H1 (cell line): Measurements from ENCODE around the gene LRRFIP1. TPM values are rescaled to one million over a fixed set of nuclear protein-coding genes. Genes with fewer than 3 reads are reported as not detected.
A peak's percentile ranks its signal among the peaks of the same experiment; 100 is the strongest.

Source experiments
- CTCF ChIA-PET: fragments of 300-600 bp; sonication (Branson Sonifier 250); formaldehyde crosslinking; loops from one replicate; lab custom pipeline; 2021; ENCODE audit not compliant: partially characterized antibody; lab: Charles Lee
- POLR2A ChIA-PET: fragments of 300-600 bp; sonication (Branson Sonifier 250); formaldehyde crosslinking; loops from one replicate; lab custom pipeline; 2021; ENCODE audit warnings: inconsistent platforms; ENCODE audit not compliant: partially characterized antibody; lab: Charles Lee
- DNase-seq, 2 experiments: peaks; one replicate each; pipeline versions ENCODE4 v3.0.0 to v3.0.0-alpha.2; 2010 to 2022; ENCODE audit warnings: low spot score in 2 of 2, low read depth in 1 of 2, mixed read lengths in 1 of 2
- FAIRE-seq: peaks from 2 replicates; lab custom pipeline; 2011; peaks lifted over from hg19 to GRCh38; lab: Jason Lieb, UNC
- H2AFZ ChIP-seq: 2 replicates; pipeline ENCODE4 v1.8.1; 2012; ENCODE audit warnings: low read length, inconsistent platforms
- H2AK5ac ChIP-seq: 2 replicates; pipeline ENCODE4 v1.6.1; 2013; ENCODE audit warnings: low read depth, low read length
- H2BK120ac ChIP-seq: replicated peaks from 2 replicates; pipeline ENCODE3; 2013; ENCODE audit warnings: low read depth, low read length, inconsistent platforms
- H2BK12ac ChIP-seq: 2 replicates; pipeline ENCODE4 v1.6.1; 2013; ENCODE audit warnings: low read depth, low read length
- H2BK15ac ChIP-seq: 2 replicates; pipeline ENCODE4 v1.6.1; 2013; ENCODE audit warnings: low read length
- H2BK20ac ChIP-seq: 2 replicates; pipeline ENCODE4 v1.6.1; 2013; ENCODE audit warnings: low read length
- H2BK5ac ChIP-seq: 2 replicates; pipeline ENCODE4 v1.6.1; 2013; ENCODE audit warnings: low read depth, low read length
- H3K14ac ChIP-seq: 2 replicates; pipeline ENCODE4 v1.6.1; 2013; ENCODE audit warnings: inconsistent platforms; ENCODE audit not compliant: insufficient read length
- H3K18ac ChIP-seq: 2 replicates; pipeline ENCODE4 v1.6.1; 2013; ENCODE audit warnings: low read length; ENCODE audit errors: extremely low read depth
- H3K23ac ChIP-seq: 2 replicates; pipeline ENCODE4 v1.6.1; 2013; ENCODE audit warnings: inconsistent platforms; ENCODE audit not compliant: insufficient read length
- H3K23me2 ChIP-seq: 2 replicates; pipeline ENCODE4 v1.6.1; 2013; ENCODE audit warnings: low read depth, low read length
- H3K27ac ChIP-seq: 2 replicates; pipeline ENCODE4 v1.6.1; 2011; ENCODE audit warnings: low read depth, low read length, inconsistent platforms
- H3K27me3 ChIP-seq, 4 experiments: replicated peaks in 1 of 4; 1 replicate in 1 of 4; 2 replicates in 3 of 4; pipeline versions ENCODE4 v1.6.1 to v1.8.1; 2011 to 2013; ENCODE audit warnings: low read length in 3 of 4, mild to moderate bottlenecking in 3 of 4, inconsistent platforms in 2 of 4, mixed read lengths in 2 of 4, moderate library complexity in 1 of 4; ENCODE audit not compliant: control insufficient read depth in 3 of 4, insufficient read depth in 3 of 4; ENCODE audit errors: extremely low read depth in 1 of 4
- H3K36me3 ChIP-seq, 4 experiments: 2 replicates each; pipeline versions ENCODE4 v1.6.1 to v1.8.1; 2011 to 2013; ENCODE audit warnings: mild to moderate bottlenecking in 4 of 4, low read length in 3 of 4, moderate library complexity in 2 of 4, control low read depth in 1 of 4, inconsistent platforms in 1 of 4; ENCODE audit not compliant: insufficient read depth in 4 of 4, control insufficient read depth in 2 of 4
- H3K4ac ChIP-seq: replicated peaks from 2 replicates; pipeline ENCODE3; 2013; ENCODE audit warnings: low read length, low read depth, mixed read lengths, inconsistent platforms; ENCODE audit not compliant: insufficient read length
- H3K4me1 ChIP-seq, 4 experiments: replicated peaks in 1 of 4; 1 replicate in 1 of 4; 2 replicates in 3 of 4; pipeline versions ENCODE4 v1.6.1 to v1.8.1; 2011 to 2013; ENCODE audit warnings: low read length in 3 of 4, inconsistent platforms in 2 of 4, mixed read lengths in 1 of 4; ENCODE audit not compliant: insufficient read depth in 4 of 4, control insufficient read depth in 3 of 4
- H3K4me2 ChIP-seq, 2 experiments: 2 replicates each; pipeline versions ENCODE4 v1.6.1 to v1.8.1; 2011 to 2013; ENCODE audit warnings: low read depth in 2 of 2, low read length in 2 of 2, control low read depth in 1 of 2, inconsistent platforms in 1 of 2, mild to moderate bottlenecking in 1 of 2; ENCODE audit not compliant: insufficient read depth in 1 of 2
- H3K4me3 ChIP-seq, 4 experiments: fragments of 200-600, 300-600 bp in 1 of 4; sonication (generic), shearing (Covaris generic), sonication (Bioruptor Twin) in 1 of 4; 2 replicates each; pipeline versions ENCODE4 v1.5.1 to v1.8.1; 2011 to 2016; ENCODE audit warnings: low read length in 4 of 4, low read depth in 3 of 4, control low read depth in 2 of 4, inconsistent platforms in 2 of 4, mild to moderate bottlenecking in 2 of 4, mixed read lengths in 1 of 4, moderate library complexity in 1 of 4; ENCODE audit not compliant: insufficient read depth in 2 of 4; ENCODE audit errors: extremely low read depth in 1 of 4
- H3K56ac ChIP-seq: replicated peaks from 2 replicates; pipeline ENCODE3; 2013; ENCODE audit warnings: low read depth, mild to moderate bottlenecking, mixed read lengths, low read length, inconsistent platforms; ENCODE audit not compliant: insufficient read length
- H3K79me1 ChIP-seq: 2 replicates; pipeline ENCODE4 v1.6.1; 2013; ENCODE audit warnings: low read depth, low read length, control low read depth
- H3K79me2 ChIP-seq, 2 experiments: 2 replicates each; pipeline versions ENCODE4 v1.6.1 to v1.8.1; 2012 to 2013; ENCODE audit warnings: low read length in 2 of 2, mild to moderate bottlenecking in 2 of 2, inconsistent platforms in 1 of 2; ENCODE audit not compliant: insufficient read depth in 2 of 2, control insufficient read depth in 1 of 2
- H3K9ac ChIP-seq, 4 experiments: replicated peaks in 1 of 4; 1 replicate in 1 of 4; 2 replicates in 3 of 4; pipeline versions ENCODE4 v1.6.1 to v1.8.1; 2011 to 2013; ENCODE audit warnings: low read depth in 3 of 4, low read length in 3 of 4, control low read depth in 2 of 4, mild to moderate bottlenecking in 2 of 4, moderate library complexity in 2 of 4, inconsistent platforms in 1 of 4; ENCODE audit errors: extremely low read depth in 1 of 4
- H3K9me3 ChIP-seq, 2 experiments: 2 replicates each; pipeline versions ENCODE4 v1.6.1 to v1.8.1; 2012 to 2013; ENCODE audit warnings: mild to moderate bottlenecking in 2 of 2, moderate library complexity in 2 of 2, control low read depth in 1 of 2, inconsistent platforms in 1 of 2, low read depth in 1 of 2, low read length in 1 of 2, mixed read lengths in 1 of 2; ENCODE audit not compliant: insufficient read depth in 2 of 2
- H4K20me1 ChIP-seq, 2 experiments: replicated peaks in 1 of 2; 2 replicates each; pipeline versions ENCODE3 to v1.8.1; 2011 to 2013; ENCODE audit warnings: inconsistent platforms in 2 of 2, low read length in 2 of 2, mild to moderate bottlenecking in 1 of 2; ENCODE audit not compliant: insufficient read depth in 2 of 2, control insufficient read depth in 1 of 2
- H4K5ac ChIP-seq: 2 replicates; pipeline ENCODE4 v1.6.1; 2013; ENCODE audit warnings: low read length, low read depth, mixed read lengths, inconsistent platforms; ENCODE audit not compliant: insufficient read length
- H4K8ac ChIP-seq: 2 replicates; pipeline ENCODE4 v1.8.0; 2013; ENCODE audit warnings: mild to moderate bottlenecking, moderate library complexity, low read length, inconsistent platforms; ENCODE audit not compliant: insufficient read depth; ENCODE audit errors: extremely low read depth
- H4K91ac ChIP-seq: replicated peaks from 2 replicates; pipeline ENCODE3; 2013; ENCODE audit warnings: low read length, mixed read lengths, inconsistent platforms; ENCODE audit not compliant: insufficient read length
- CHD1 ChIP-seq: IDR thresholded peaks from 2 replicates; pipeline ENCODE4 v1.6.1; 2012; ENCODE audit warnings: low read depth, low read length, improper control_type of control experiment
- EGR1 ChIP-seq: IDR thresholded peaks from 2 replicates; pipeline ENCODE4 v1.6.1; 2011; ENCODE audit warnings: low read depth, low read length, borderline replicate concordance
- MAFK ChIP-seq: IDR thresholded peaks from 2 replicates; pipeline ENCODE4 v1.6.1; 2012; ENCODE audit warnings: low read depth, mild to moderate bottlenecking, improper control_type of control experiment, low read length
- NANOG ChIP-seq: IDR thresholded peaks from 2 replicates; pipeline ENCODE4 v1.6.1; 2011; ENCODE audit warnings: low read length, low read depth, mild to moderate bottlenecking, inconsistent platforms; ENCODE audit not compliant: insufficient read depth, poor library complexity, severe bottlenecking
- NRF1 ChIP-seq: IDR thresholded peaks from 2 replicates; pipeline ENCODE4 v1.6.1; 2011; ENCODE audit warnings: mild to moderate bottlenecking, low read depth, low read length, improper control_type of control experiment
- PHF8 ChIP-seq: fragments of 200-600 bp; sonication (generic); conservative IDR thresholded peaks from 2 replicates; pipeline ENCODE4 v1.7.1; 2012; ENCODE audit warnings: low read depth, mild to moderate bottlenecking, inconsistent platforms, low read length, moderate library complexity
- RNF2 ChIP-seq: fragments of 200-900, 300-1000 bp; sonication (generic); IDR thresholded peaks from 2 replicates; pipeline ENCODE4 v1.7.1; 2016; ENCODE audit warnings: borderline replicate concordance, low read depth, mild to moderate bottlenecking, antibody characterized with exemption, low read length; ENCODE audit not compliant: poor library complexity, severe bottlenecking; ENCODE audit errors: missing control alignments
- WGBS, 2 experiments: shearing (Covaris generic) in 1 of 2; methylation state at CpG; one replicate each; pipeline versions ENCODE4 v1.1.6 to v1.1.7; 2013 to 2015; ENCODE audit warnings: low lambda C conversion rate in 2 of 2, mixed read lengths in 2 of 2, inconsistent platforms in 1 of 2, low coverage in 1 of 2, missing lambda C conversion rate in 1 of 2; ENCODE audit not compliant: insufficient replicate concordance in 2 of 2, insufficient coverage in 1 of 2, insufficient read length in 1 of 2; ENCODE audit errors: extremely low coverage in 1 of 2, missing lambda C conversion rate in 1 of 2; 5-methylcytosine and 5-hydroxymethylcytosine counted together
- polyA plus RNA-seq, 7 experiments: library from polyadenylated mRNA; depleted of rRNA in 3 of 7; stranded (reverse) in 5 of 7; unstranded in 2 of 7; fragments of >200 nt in 5 of 7; fragments of 200-250 nt in 2 of 7; gene quantifications; 1 replicate in 5 of 7; 2 replicates in 1 of 7; 4 replicates in 1 of 7; pipeline versions ENCODE4 v1.2.1 to v1.2.3, GENCODE V29; 2011 to 2013; ENCODE audit warnings: missing spikeins in 2 of 7, mixed read lengths in 2 of 7
- total RNA-seq: library from RNA; stranded (reverse); fragmentation: NEBNext Ultra II Directional; extraction: Animal tissue kit (Norgen Biotek cat#: 25700); gene quantifications from 2 replicates; pipeline ENCODE4 v1.2.1, GENCODE V29; 2021

The LRRFIP1 gene
- total and polyA plus RNA-seq, 2 of the 8 experiments (the other 6 are each of a cell fraction or from before 2014, with no cell fraction given): 12.1 to 75.8 TPM

- no peak overlapping the region for H3K4me3 ChIP-seq
- peak overlapping the region; percentile 33; the same call in 1 of the 2 replicates for H2BK15ac ChIP-seq
- H4K5ac ChIP-seq: no peak overlapping the region
- no peak overlapping the region for H4K8ac ChIP-seq
- FAIRE-seq (no peak), DNase-seq (no peak)
- no peak overlapping the region for H2BK5ac ChIP-seq
- WGBS, 2 experiments: 84% methylated on average over 16 of the region's 16 CpGs; no CpG with 5 or more reads in 1 of the 2 experiments
- H2BK20ac ChIP-seq: peak overlapping the region; percentile 40; the same call in 1 of the 2 replicates
- H4K20me1 ChIP-seq: no peaks in the 10 kb centered on the region
- CTCF ChIA-PET: interaction anchor here (0.9 to 8.8 kb wide), 10 partner anchors 8 to 159 kb away, joined by 3 to 63 read pairs (median 6); partner anchors contain the start of gene RAB17
- H3K14ac ChIP-seq: no peak overlapping the region
- H3K18ac ChIP-seq: peak overlapping the region; percentile 21; the same call in 1 of the 2 replicates
- no peak overlapping the region for H2BK120ac ChIP-seq
- H2AFZ ChIP-seq: no peak overlapping the region
- H3K27ac ChIP-seq: no peak overlapping the region
- peak overlapping the region; percentile 82; the same call in 1 of the 2 replicates for H2BK12ac ChIP-seq
- no peaks in the 10 kb centered on the region for H3K36me3 ChIP-seq
- H3K56ac ChIP-seq: no peak overlapping the region
- H3K79me1 ChIP-seq: no peaks in the 10 kb centered on the region
- TF ChIP-seq NRF1 (no peak), MAFK (no peak), NANOG (no peak), PHF8 (no peak), RNF2 (no peak), CHD1 (no peak), EGR1 (no peak)
- no peak overlapping the region for H3K4ac ChIP-seq
- H2AK5ac ChIP-seq: no peak overlapping the region; the same call in 1 of the 2 replicates
- peaks cover 2 to 26% (median 12%) of the 10 kb centered on the region in 4 experiments for H3K4me1 ChIP-seq
- H3K4me2 ChIP-seq: no peak overlapping the region
- no peaks in the 10 kb centered on the region for H3K23me2 ChIP-seq
- no peak overlapping the region for H3K23ac ChIP-seq
- POLR2A ChIA-PET: interaction anchor here (1.2 to 7.5 kb wide), 5 partner anchors 10 to 64 kb away, joined by 3 to 51 read pairs (median 5); partner anchors contain the start of genes LRRFIP1 and RAB17
- H3K27me3 ChIP-seq: no peaks in the 10 kb centered on the region
- H3K9ac ChIP-seq: no peak overlapping the region
- H4K91ac ChIP-seq: peak overlapping the region; percentile 40
- H3K9me3 ChIP-seq: peaks cover 0 to 4% of the 10 kb centered on the region in 2 experiments; a peak in 1 of 4 replicates
- no peaks in the 10 kb centered on the region for H3K79me2 ChIP-seq
Observed at GRCh38 chr2:237600205-237600846, 27.1 kb upstream of the LRRFIP1 start.
